HL-60/S4 treated with phorbol 12-myristate 13-acetate at 8.2 ng/mL for 4 days and 3 days (cell line): Measurements from ENCODE around the gene CPT2.

ENCODE experiments used
- in situ Hi-C: fragments of 300-500 bp; cut with MboI; formaldehyde crosslinking; loops from 2 replicates; pipeline ENCODE4 v1.15.0; 2022; ENCODE audit warnings: low sequenced_read_pairs

The CPT2 gene

DNA sequence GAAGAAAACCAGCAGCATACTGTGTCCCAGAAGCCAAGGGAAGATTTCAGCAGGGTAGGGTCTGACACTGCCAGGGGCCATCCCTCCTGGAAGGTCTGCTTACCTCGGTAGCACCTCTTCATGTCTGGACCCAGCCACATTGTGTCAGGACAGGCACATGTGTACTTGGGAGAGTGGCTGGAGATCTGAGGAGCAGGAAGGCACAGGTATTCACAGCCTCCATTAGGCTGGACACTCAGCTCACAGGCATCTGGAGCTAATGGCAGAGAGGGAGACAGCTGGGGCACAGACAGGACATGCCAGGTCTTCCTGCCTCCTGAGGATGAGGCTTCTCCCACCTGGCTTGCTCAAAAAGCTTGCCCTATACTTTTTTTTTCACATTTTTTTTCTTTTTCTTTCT is 61.6 kb downstream of the CPT2 start:
- in situ Hi-C loops: no loop called here

DNA sequence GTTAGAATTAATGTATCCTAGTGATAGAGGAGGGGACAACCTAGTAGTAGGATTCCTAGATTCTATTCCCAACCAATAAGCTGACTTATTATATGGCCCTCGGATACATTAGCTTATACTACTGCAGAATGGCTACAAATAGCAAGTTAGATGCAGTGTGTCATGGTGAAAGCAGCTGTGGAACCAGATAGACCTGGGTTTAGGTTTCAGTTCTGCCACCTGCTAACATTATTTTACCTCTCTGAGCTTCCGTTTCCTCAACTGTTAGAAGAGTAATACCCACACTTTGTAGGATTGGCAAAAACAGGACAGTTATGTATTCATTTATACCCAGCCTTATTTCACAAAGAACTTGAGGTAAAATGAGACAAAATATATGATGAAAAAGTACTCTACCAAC is 63.3 kb downstream of the CPT2 start:
- in situ Hi-C loops: no loop called here

DNA sequence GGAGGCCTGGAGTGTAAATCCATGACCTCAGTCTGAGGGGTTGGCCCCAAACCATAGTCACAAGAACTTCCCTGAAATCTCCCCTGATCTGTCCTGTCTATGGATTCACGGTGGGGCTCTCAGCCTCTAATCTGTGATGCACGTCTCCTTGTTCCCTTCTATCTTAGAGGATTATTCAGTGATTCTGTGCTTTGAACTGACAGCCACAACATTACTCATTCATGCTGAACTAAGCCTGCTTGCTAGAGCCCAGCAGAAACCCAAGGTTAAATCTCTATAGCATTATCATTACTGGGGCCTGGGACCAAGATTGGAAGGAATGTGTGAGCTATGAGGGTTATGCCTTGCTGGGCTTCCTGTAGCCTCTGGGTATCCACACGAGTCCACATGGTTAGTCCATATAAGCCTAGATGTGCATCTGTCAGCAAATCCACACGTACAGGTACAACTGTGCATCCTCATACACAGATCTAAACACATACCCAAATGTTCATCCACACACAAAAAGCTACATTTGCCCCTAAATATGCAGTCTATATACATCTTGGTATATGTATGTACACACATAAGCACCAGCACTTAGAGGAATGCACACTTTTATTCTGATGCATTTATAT is 64.1 kb downstream of the CPT2 start:
- in situ Hi-C loops: no loop called here

DNA sequence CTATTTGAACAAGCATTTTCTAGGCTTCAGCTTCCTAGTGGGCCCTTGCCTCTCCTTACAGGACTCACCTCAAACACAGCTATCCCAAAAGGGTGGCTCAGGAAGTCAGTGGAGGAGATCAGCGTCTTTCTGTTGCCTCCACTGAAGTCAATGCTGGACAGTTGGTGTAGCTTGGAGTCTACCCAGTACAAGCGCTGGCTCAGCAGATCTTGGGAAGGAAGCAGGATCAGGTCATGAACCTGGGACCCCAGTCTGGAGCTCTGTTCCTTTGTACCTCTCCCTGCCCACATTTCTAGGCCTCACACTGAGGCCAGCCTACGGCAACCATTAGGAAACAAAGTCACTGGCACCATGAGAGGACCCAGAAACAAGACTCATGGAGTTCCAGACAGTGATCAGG is 65.4 kb downstream of the CPT2 start:
- in situ Hi-C loops: no loop called here
